ENCODE results near the gene GNL2. TPM values are rescaled to one million over a fixed set of nuclear protein-coding genes. Genes with fewer than 3 reads are reported as not detected.
"Not testable (repeated sequence)": the region's sequence is repeated elsewhere in the genome, so short reads cannot be mapped to it uniquely, and the experiment has no call there.

GNL2 gene
- total RNA-seq, 1 donor from 2014 or later: 17.0 TPM

DNA sequence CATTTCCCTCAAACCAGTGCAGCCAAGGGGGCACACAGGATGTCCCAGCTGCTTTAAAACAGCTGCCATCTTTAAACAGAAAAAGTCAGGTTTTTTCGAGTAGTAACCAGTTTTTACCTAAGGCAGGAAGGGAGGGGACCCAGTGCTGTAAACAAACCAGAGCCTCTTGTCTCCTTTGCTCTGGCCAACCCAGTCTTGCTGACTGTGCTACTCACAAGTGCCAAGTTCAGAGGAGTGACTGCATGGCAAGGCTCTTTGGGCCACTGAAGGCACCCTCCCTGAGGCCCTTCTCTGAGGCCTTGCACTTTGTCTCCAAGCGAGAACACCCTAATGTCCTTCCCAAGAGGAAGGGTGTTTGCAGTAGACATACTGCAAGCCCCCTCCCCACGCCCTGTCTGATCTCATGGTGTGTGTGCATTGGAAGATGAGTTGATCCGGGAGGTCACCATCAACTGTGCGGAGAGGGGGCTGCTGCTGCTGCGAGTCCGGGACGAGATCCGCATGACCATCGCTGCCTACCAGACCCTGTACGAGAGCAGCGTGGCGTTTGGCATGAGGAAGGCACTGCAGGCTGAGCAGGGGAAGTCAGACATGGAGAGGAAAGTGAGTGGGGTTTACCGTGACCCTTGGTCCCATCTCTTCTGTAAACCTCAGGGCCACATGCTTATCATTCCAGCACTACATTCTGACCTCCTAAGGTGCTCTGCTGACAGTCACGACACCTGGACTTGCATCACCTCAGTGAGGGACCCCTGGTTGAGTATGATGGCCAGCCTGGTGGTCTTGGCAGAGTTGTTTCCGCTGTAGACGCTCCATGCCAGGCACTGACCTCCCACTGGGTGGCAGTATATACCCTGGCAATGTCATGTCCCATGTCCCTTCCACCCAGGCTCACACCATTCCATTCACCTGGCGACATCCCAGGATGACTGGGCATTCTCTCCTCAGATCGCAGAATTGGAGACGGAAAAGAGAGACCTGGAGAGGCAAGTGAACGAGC is 34.3 kb downstream of the GNL2 start:
- H3K9me3 ChIP-seq: no peaks in the 10 kb centered on the region
- intact Hi-C loops (cut with DNase I): no loop called here
- peaks cover 11 to 19% of the 10 kb centered on the region in 2 donors for H3K36me3 ChIP-seq
- no peak overlapping the region for H3K4me3 ChIP-seq
- no peaks in the 10 kb centered on the region for H3K27me3 ChIP-seq
- no peak for DNase-seq (ENCODE audit: low spot score in 2 of 2)
- H3K4me1 ChIP-seq: peaks cover 0 to 9% of the 10 kb centered on the region in 2 donors
- TF ChIP-seq, protein P1, sequence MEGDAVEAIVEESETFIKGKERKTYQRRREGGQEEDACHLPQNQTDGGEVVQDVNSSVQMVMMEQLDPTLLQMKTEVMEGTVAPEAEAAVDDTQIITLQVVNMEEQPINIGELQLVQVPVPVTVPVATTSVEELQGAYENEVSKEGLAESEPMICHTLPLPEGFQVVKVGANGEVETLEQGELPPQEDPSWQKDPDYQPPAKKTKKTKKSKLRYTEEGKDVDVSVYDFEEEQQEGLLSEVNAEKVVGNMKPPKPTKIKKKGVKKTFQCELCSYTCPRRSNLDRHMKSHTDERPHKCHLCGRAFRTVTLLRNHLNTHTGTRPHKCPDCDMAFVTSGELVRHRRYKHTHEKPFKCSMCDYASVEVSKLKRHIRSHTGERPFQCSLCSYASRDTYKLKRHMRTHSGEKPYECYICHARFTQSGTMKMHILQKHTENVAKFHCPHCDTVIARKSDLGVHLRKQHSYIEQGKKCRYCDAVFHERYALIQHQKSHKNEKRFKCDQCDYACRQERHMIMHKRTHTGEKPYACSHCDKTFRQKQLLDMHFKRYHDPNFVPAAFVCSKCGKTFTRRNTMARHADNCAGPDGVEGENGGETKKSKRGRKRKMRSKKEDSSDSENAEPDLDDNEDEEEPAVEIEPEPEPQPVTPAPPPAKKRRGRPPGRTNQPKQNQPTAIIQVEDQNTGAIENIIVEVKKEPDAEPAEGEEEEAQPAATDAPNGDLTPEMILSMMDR (IDR thresholded peaks at IDR 0.05): peak; percentile 16 to 38 (median 27)
- H3K27ac ChIP-seq: no peak overlapping the region

DNA sequence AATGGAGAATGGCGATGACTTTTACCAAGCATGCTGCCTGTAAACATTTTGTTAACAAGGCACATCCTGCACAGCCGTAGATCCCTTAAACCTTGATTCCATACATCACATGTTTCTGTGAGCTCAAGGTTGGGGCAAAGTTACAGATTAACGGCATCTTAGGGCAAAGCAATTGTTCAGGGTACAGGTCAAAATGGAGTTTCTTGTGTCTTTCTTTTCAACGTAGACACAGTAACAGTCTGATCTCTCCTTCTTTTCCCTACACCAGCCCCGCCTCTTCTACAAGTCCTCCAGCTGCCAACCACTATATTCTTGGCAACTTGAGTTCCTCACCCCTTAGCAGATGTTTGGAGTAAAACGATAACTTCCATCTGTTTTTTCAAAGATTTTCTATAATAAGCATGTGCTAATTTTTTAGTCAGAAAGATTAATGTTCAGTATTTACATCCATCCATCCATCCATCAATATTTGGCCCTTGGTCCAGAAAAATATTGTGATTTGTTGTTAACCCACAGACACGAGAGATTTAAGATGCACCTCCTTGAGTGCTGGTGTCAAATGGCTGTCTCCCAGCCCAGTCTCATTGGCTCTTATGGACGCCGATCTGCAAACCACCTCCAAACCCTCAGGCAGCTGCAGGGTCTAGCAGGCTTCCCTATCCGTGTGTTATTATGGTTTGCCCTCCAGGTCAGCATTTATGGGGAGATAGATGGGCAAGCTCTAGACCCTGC is 35.2 kb downstream of the GNL2 start:
- no peak for DNase-seq (ENCODE audit: low spot score in 2 of 2)
- H3K36me3 ChIP-seq: peaks cover 5 to 10% of the 10 kb centered on the region in 2 donors
- TF ChIP-seq, protein P1 (IDR thresholded peaks at IDR 0.05): no peak

DNA sequence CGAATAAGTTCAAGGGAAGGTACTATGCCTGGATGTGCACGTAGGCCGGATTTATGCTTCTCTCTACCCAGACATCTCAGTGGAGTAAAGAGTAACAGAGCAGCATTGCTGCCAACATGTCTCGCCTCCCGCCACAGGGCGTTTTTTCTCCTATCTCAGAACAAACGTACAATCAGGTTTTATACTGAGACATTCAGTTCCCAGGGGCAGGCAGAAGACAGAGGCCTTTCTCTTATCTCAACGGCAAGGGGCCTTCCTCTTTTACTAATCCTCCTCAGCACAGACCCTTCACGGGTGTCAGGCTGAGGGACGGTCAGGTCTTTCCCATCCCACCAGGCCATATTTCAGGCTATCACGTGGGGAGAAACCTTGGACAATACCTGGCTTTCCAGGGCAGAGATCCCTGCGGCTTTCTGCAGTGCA is 35.8 kb downstream of the GNL2 start:
- H3K27me3 ChIP-seq; H3K27ac ChIP-seq; H3K4me3 ChIP-seq; H3K36me3 ChIP-seq; DNase-seq (ENCODE audit: low spot score in 2 of 2); H3K9me3 ChIP-seq: not testable (repeated sequence)
- H3K4me1 ChIP-seq: peaks cover 0 to 11% of the 10 kb centered on the region in 2 donors
- intact Hi-C loops (cut with DNase I): loop anchor here (5.0 to 10.0 kb wide), 3 partner anchors 88 to 455 kb away; partner anchors contain the start of genes CDCA8, UTP11 and ZC3H12A

More for the DNA sequence above, 35.2 kb downstream of the GNL2 start:
- H3K27me3 ChIP-seq: no peaks in the 10 kb centered on the region
- H3K4me3 ChIP-seq: no peak overlapping the region
- H3K27ac ChIP-seq: no peak overlapping the region
- intact Hi-C loops (cut with DNase I): no loop called here
- peaks cover 0 to 11% of the 10 kb centered on the region in 2 donors for H3K4me1 ChIP-seq
- H3K9me3 ChIP-seq: no peaks in the 10 kb centered on the region

DNA sequence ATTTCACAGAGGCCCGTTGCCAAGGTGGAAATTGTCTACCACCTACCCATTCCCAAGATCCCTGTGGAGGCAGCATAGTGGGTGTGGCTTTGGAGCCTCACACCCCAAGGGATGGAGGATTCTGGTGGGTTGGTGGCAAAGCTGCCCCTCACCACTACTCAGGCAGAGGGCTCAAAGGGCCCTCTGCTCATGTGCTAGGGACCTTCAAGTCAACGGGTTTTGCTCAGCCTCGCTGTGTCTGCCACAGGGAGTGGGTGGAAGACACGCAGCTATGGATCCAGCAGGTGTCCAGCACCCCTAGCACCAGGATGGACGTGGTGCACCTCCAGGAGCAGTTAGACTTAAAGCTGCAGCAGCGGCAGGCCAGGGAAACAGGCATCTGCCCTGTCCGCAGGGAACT is 36.7 kb downstream of the GNL2 start:
- intact Hi-C loops (cut with DNase I): loop anchor here (5.0 to 10.0 kb wide), 3 partner anchors 87 to 456 kb away; partner anchors contain the start of genes CDCA8, UTP11 and ZC3H12A
- no peak overlapping the region for H3K4me3 ChIP-seq
- TF ChIP-seq, protein P1 (IDR thresholded peaks at IDR 0.05): no peak
- peaks cover 0 to 11% of the 10 kb centered on the region in 2 donors for H3K4me1 ChIP-seq
- H3K27me3 ChIP-seq: no peaks in the 10 kb centered on the region
- no peaks in the 10 kb centered on the region for H3K36me3 ChIP-seq
- no peaks in the 10 kb centered on the region for H3K9me3 ChIP-seq
- DNase-seq (ENCODE audit: low spot score in 2 of 2): no peak
- no peak overlapping the region for H3K27ac ChIP-seq

DNA sequence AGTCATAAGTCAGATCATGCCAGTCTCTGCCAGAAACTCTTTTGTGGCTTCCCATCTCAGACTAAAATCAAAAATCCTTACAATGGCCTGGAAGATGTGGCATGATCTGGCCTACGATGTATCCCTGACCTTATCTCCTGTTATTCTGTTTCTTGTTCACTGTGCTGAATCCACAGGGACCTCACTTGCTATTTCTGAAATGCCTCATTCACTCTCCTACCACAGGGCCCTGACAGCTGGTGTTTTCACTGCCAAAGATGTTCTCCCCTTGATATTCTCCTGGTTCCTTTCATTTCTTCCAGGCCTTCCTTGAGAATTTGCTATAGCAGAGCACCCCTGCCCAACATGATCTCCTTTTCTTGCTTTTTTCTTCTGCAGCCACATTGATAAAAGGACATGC is 37.3 kb downstream of the GNL2 start:
- TF ChIP-seq, protein P1 (IDR thresholded peaks at IDR 0.05): no peak
- intact Hi-C loops (cut with DNase I): loop anchor here (5.0 to 10.0 kb wide), 3 partner anchors 86 to 456 kb away; partner anchors contain the start of genes CDCA8, UTP11 and ZC3H12A
- DNase-seq (ENCODE audit: low spot score in 2 of 2): no peak
- H3K36me3 ChIP-seq: no peaks in the 10 kb centered on the region
- peaks cover 1 to 11% of the 10 kb centered on the region in 2 donors for H3K4me1 ChIP-seq
- H3K27me3 ChIP-seq: no peaks in the 10 kb centered on the region
- no peaks in the 10 kb centered on the region for H3K9me3 ChIP-seq
- H3K27ac ChIP-seq: no peak overlapping the region
- no peak overlapping the region for H3K4me3 ChIP-seq
